HFFc6 (cell line): Measurements from ENCODE around the gene YBX2. TPM values are rescaled to one million over a fixed set of nuclear protein-coding genes. Genes with fewer than 3 reads are reported as not detected.
"Not testable (repeated sequence)": the region's sequence is repeated elsewhere in the genome, so short reads cannot be mapped to it uniquely, and the experiment has no call there.

Source experiments
- DNase-seq: peaks from one replicate; pipeline ENCODE4 v3.0.0-alpha.2; 2018
- H3K27ac Mint-ChIP-seq: 2 replicates; pipeline ENCODE4 v1.8.0; 2020; ENCODE audit warnings: mild to moderate bottlenecking, mixed read lengths
- H3K27me3 Mint-ChIP-seq: 2 replicates; pipeline ENCODE4 v1.8.0; 2021; ENCODE audit warnings: mild to moderate bottlenecking, moderate library complexity, mixed read lengths; ENCODE audit not compliant: insufficient read depth
- H3K36me3 Mint-ChIP-seq: 2 replicates; pipeline ENCODE4 v1.8.0; 2021; ENCODE audit warnings: low read depth, mixed read lengths
- H3K4me1 Mint-ChIP-seq: 2 replicates; pipeline ENCODE4 v1.8.0; 2020; ENCODE audit warnings: low read depth, mixed read lengths
- H3K4me3 Mint-ChIP-seq: 2 replicates; pipeline ENCODE4 v1.8.0; 2020; ENCODE audit warnings: mild to moderate bottlenecking, moderate library complexity, mixed read lengths
- H3K9me3 Mint-ChIP-seq: 2 replicates; pipeline ENCODE4 v1.8.0; 2020; ENCODE audit warnings: mild to moderate bottlenecking, mixed read lengths
- long read RNA-seq: library from polyadenylated mRNA; unstranded; transcript quantifications from one replicate; pipeline ENCODE4 v2.0.0, GENCODE V29; 2019
- total RNA-seq, 6 experiments: library from RNA; stranded (reverse); fragmentation: NEBNext Ultra II Directional; extraction: Animal tissue kit (Norgen Biotek cat#: 25700); gene quantifications; 2 replicates in 1 of 6; 3 replicates in 5 of 6; pipeline ENCODE4 v1.2.3, GENCODE V29; 2021
- TF ChIP-seq, protein P1 (sequence below): fragments of 200-600 bp; sonication (generic); IDR thresholded peaks from 2 replicates; pipeline ENCODE4 v1.5.0; 2021; ENCODE audit warnings: antibody characterized with exemption, mild to moderate bottlenecking

The YBX2 gene
- not detected for total RNA-seq
- long read RNA-seq = 0 reads

DNA sequence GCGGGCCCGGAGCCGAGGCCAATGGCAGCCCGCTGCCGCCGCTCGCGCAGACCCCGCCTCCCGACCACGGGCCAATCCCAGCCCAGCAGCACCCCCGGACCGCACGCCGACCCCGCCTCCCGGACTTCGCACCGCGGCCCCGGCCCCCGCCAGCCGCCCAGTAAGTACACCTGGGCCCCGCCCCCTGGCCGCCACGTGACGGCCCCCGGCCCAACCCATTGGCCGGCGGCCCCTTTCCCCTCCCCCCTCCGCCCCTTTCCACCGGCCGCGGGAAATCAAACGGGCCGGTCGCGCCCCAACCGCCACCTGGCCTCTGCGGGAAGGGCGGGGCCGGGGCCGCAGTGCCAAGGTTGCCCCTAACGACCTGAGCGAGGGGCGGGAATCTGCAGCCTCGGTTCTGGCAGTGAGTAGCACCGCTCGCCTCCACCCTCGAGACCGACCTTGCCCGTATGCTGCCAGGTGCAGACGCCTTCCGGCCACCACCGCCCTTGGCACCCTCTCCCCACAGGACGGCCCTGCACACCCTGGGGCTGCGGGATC, at the start of gene YBX2:
YBX2 (minus strand) TSS at position 26 of the 540 bp plus-strand sequence. CDS start 139 bp downstream, outside the sequence.
- Mint-ChIP-seq H3K27me3 (peaks cover 48% of the 10 kb centered on the region), H3K36me3 (no peaks in the 10 kb centered on the region), H3K27ac (no peak within 1 kb of the TSS), H3K9me3 (no peaks in the 10 kb centered on the region), H3K4me1 (peaks cover 11% of the 10 kb centered on the region), H3K4me3 (peak within 1 kb of the TSS; percentile 66; the same call in 1 of the 2 replicates)
- TF ChIP-seq, protein P1, sequence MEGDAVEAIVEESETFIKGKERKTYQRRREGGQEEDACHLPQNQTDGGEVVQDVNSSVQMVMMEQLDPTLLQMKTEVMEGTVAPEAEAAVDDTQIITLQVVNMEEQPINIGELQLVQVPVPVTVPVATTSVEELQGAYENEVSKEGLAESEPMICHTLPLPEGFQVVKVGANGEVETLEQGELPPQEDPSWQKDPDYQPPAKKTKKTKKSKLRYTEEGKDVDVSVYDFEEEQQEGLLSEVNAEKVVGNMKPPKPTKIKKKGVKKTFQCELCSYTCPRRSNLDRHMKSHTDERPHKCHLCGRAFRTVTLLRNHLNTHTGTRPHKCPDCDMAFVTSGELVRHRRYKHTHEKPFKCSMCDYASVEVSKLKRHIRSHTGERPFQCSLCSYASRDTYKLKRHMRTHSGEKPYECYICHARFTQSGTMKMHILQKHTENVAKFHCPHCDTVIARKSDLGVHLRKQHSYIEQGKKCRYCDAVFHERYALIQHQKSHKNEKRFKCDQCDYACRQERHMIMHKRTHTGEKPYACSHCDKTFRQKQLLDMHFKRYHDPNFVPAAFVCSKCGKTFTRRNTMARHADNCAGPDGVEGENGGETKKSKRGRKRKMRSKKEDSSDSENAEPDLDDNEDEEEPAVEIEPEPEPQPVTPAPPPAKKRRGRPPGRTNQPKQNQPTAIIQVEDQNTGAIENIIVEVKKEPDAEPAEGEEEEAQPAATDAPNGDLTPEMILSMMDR = no peak
- DNase-seq = no peak

DNA sequence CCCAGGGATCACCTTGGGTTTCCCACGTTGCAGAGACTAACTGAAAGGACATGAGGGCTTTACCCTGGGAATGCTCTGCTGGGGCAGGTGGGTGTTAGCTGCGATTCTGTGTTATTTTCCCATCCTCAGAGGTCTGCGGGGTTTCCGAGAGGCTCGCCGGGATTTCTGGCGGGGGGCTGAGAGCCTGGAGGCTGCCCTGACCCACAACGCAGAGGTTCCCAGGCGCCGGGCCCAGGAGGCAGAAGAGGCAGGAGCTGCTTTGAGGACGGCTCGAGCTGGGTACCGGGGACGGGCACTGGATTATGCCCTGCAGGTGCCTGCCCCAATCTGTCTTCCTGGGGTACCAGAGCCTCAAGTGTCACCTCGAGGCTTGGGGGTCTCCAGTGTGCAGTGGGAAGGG, 48.8 kb upstream of the YBX2 start:
- Mint-ChIP-seq H3K4me3 (no peak overlapping the region), H3K4me1 (no peaks in the 10 kb centered on the region; the same call in 1 of the 2 replicates), H3K27me3 (peaks cover 17% of the 10 kb centered on the region), H3K27ac (no peak overlapping the region), H3K9me3 (no peaks in the 10 kb centered on the region), H3K36me3 (peaks cover 4% of the 10 kb centered on the region; the same call in 1 of the 2 replicates)
- DNase-seq = no peak
- TF ChIP-seq, protein P1 = no peak

DNA sequence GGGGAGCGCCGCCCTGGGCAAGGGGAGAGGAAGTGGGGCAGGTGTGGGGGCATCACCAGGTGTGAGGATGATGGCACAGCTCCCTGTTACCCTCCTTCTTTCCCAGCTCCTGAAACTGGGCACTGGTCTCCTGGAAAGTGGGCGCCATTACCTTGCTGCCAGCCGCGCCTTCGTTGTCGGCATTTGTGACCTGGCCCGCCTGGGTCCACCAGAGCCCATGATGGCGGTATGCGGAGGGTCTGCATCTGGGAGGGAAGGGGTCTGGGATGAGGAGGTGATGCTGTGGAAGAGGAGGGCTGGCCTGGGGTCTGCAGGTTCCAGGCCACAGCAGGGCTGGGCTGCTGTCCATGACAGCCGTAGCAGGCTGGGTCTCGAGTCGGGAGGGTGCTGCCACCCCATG, 47.4 kb upstream of the YBX2 start:
- Mint-ChIP-seq H3K4me3 (no peak overlapping the region), H3K4me1 (no peaks in the 10 kb centered on the region), H3K27ac (no peak overlapping the region), H3K27me3 (peaks cover 22% of the 10 kb centered on the region), H3K9me3 (no peaks in the 10 kb centered on the region), H3K36me3 (peaks cover 4% of the 10 kb centered on the region; the same call in 1 of the 2 replicates)
- DNase-seq = no peak
- TF ChIP-seq, protein P1 = no peak

DNA sequence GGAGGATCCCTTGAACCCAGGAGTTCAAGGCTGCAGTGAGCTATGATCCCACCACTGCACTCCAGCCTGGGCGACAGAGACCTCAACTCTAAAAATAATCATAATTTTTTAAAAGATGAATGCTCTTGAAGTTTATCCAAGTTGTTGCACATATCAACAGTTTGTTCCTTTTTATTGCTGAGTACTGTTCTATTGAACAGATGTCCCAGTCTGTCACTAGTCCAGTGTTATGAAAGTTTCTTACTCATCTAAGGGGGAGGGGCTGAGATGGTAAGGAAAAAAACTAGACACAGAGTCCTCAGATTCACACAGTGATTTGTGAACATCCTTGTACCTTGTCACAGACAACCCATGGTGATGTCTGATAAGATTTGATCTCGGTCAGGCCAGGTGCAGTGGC, 45.7 kb upstream of the YBX2 start:
- Mint-ChIP-seq H3K4me3 (no peak overlapping the region), H3K27me3 (peaks cover 29% of the 10 kb centered on the region), H3K27ac (no peak overlapping the region), H3K36me3 (peaks cover 4% of the 10 kb centered on the region; the same call in 1 of the 2 replicates), H3K9me3 (no peaks in the 10 kb centered on the region), H3K4me1 (no peaks in the 10 kb centered on the region)
- TF ChIP-seq, protein P1 = no peak
- no peak for DNase-seq

DNA sequence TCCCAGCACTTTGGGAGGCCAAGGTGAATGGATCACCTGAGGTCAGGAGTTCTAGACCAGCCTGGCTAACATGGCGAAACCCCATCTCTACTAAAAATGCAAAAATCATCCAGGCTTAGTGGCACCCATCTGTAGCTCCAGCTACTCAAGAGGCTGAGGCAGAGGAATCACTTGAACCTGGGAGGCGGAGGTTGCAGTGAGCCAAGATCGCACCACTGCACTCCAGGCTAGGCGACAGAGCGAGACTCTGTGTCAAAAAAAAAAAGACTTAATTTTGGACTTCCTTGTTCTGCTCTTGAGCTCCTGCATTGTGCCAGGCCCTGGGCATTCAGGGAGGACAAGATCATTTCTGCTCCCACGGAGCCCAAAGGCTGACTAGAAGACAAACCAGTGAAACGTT, 43.2 kb upstream of the YBX2 start:
- not testable (repeated sequence) for H3K27ac Mint-ChIP-seq, H3K9me3 Mint-ChIP-seq, H3K4me1 Mint-ChIP-seq, DNase-seq, H3K4me3 Mint-ChIP-seq, H3K36me3 Mint-ChIP-seq
- H3K27me3 Mint-ChIP-seq = peaks cover 23% of the 10 kb centered on the region

DNA sequence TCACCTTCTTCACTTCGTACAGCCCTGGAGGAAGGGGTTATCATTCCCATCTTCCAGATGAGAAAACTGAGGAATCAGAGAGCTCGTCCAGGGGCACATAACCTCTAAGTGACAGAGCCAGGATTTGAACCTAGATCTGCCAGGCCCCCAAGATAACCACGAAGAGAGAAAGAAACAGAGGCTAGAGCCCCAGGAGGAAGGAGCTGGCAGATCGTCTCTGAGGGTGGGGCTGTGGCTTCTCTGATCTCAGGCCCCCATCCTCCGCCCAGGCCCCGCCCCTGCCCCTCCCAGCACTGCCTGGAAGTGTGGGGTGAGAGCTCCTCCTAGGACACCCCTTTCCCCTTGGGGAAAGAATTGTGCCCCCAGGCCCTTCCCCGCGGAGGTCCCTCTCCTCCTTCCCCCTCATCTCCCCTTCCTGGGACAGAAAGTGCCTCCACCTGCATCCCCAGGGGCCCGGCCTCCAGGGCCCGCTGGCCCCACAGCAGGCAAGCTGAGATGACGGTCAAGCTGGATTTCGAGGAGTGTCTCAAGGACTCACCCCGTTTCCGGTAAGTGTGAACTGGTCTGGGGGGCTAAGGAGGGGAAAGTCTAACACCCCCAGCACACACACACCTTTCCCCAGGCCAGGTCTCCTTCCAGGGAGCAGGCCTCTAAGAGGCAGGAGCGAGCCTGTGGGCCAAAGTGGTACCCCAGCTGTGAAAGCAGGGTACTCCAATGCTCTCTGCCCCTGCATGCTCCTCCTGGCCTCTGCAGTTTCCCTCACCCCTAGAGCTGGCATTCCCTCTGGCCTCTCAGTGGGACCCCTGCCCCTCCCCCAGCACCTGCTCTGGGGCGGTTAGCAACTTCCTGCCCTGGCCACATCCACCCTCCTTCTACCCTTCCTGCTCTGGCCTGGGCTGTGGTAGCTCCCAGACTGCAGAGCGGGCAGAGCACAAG, 42.1 kb upstream of the YBX2 start, which contains the start of gene ACAP1:
ACAP1 (plus strand) TSS at position 290 of the 936 bp plus-strand sequence; CDS start at position 496, 206 bp downstream.
- H3K27me3 Mint-ChIP-seq = peaks cover 22% of the 10 kb centered on the region
- peaks cover 2% of the 10 kb centered on the region; the same call in 1 of the 2 replicates for H3K36me3 Mint-ChIP-seq
- H3K4me1 Mint-ChIP-seq = no peaks in the 10 kb centered on the region
- H3K9me3 Mint-ChIP-seq = no peaks in the 10 kb centered on the region
- H3K4me3 Mint-ChIP-seq = no peak within 1 kb of the TSS
- no peak for DNase-seq
- TF ChIP-seq, protein P1 = no peak
- no peak within 1 kb of the TSS for H3K27ac Mint-ChIP-seq

DNA sequence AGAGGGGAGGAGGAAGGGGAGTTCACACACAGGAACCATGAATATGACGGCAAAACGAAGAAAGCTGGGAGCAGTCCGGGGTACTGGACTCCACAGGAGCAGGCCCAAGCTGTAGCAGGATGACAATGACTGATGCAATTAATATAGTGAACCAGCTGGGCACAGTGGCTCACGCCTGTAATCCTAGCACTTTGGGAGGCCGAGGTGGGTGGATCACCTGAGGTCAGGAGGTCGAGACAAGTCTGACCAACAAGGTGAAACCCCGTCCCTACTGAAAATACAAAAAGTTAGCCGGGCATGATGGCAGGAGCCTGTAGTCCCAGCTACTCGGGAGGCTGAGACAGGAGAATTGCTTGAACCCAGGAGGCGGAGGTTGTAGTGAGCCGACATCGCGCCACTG, 41.3 kb upstream of the YBX2 start:
- H3K9me3 Mint-ChIP-seq, H3K4me1 Mint-ChIP-seq, H3K27ac Mint-ChIP-seq, DNase-seq, H3K36me3 Mint-ChIP-seq, H3K4me3 Mint-ChIP-seq: not testable (repeated sequence)
- peaks cover 20% of the 10 kb centered on the region for H3K27me3 Mint-ChIP-seq
